GM21723 (cell line): Measurements from ENCODE around the gene MEF2B.
A peak's percentile ranks its signal among the peaks of the same experiment; 100 is the strongest.

Source experiments
- ATAC-seq: cut with Tn5 transposase; IDR thresholded peaks from one replicate; pipeline ENCODE4 v1.9.1; 2021; ENCODE audit warnings: mild to moderate bottlenecking, moderate library complexity; ENCODE audit not compliant: unreplicated experiment

The MEF2B gene

DNA sequence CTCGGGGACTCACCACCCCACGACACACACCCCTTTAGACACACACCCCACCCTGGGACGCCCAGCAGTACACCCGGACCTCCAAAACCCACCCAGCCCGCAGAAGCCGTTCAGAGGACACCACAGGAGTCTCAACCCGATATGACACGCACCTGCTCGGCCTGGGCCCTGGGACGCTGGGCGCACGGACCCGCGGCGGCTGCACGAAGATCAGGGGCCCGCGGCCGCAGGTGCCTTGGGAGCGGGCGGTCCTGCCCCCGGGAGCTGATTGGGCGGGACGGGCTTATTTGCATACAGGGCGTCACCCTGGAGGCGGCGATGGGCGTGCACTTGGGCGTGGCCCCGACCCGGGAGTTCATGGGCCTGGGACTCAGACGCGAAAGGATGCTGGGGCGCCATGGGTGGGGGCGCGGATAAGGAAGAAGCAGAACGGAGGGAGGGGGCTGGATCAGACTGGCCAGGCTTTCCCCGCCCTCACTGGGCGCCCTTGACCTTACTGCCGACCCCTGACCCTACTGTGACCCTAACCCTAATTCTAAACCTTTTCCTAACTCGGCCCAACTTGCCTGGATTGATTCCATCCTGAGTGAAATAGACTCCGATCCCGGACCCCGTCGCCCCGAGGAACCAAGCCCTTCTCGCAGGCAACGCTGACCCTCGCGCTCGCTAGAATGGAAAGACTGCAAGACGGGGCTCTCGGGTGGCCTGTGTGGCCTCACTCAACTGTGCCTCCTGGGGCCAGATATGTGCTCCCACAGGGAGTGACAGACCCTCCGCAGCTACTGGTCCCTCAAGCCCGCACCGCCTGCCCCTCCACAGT, at the start of gene MEF2B:
Gene MEF2B, minus strand, starts transcription at position 211 of the 820 bp plus-strand sequence. CDS start 19,528 bp downstream, outside the sequence.
- peak; percentile 85 for ATAC-seq

DNA sequence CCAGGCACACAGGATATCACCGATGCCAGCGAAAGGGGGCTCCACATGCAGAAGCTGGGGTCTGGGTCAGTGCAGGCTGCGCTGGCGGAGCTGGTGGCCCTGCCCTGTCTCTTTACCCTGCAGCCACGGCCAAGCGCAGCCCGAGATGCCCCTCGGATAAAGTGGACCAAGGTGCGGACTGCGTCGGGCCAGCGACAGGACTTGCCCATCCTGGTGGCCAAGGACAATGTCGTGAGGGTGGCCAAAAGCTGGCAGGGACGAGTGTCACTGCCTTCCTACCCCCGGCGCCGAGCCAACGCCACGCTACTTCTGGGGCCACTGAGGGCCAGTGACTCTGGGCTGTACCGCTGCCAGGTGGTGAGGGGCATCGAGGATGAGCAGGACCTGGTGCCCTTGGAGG, 48.8 kb upstream of the MEF2B start:
- ATAC-seq: no peak

DNA sequence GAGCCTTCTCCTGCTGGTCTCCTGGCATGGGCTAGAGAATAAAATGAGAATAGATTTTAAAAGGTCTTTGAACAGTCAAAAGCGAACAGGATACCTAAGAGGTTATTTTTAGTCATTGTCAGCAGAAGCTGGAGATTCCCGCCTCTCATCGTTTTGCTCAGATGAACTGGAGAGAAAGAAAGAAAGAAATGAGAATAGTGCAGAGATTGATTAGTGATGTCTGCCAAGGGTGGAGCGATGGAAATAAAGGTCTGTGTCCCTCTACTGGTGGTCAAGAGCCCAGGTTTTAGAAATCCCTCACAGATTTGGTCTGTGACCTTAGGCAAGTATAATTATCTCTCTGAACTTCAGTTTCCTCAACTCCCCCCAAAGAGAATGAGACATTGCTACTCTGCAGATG, 47.0 kb upstream of the MEF2B start:
- ATAC-seq: no peak

DNA sequence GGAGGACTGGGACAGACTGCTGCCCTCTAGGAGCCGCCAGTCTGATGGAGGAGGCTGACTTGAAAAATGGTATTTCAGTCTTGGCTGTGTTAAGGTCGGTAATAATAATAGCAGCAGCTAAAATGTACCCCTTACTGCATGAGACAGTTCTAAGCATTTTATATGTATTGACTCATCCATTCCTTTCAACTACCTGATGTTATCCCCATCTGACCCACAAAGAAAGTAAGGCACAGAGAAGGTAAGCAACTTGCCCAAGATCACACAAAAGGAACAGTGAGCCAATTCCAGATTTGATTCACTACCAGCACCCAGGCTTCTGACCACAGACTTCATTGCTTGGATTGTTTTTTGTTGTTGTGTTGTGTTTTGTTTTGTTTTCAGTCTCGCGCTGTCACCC, 45.7 kb upstream of the MEF2B start:
- ATAC-seq: no peak

GRCh38 chr19:19214892-19215291, 44.8 kb upstream of the MEF2B start:
- no peak for ATAC-seq

GRCh38 chr19:19214159-19214490, 44.1 kb upstream of the MEF2B start:
- ATAC-seq: no peak

GRCh38 chr19:19213426-19214158, 43.5 kb upstream of the MEF2B start:
- ATAC-seq: no peak

DNA sequence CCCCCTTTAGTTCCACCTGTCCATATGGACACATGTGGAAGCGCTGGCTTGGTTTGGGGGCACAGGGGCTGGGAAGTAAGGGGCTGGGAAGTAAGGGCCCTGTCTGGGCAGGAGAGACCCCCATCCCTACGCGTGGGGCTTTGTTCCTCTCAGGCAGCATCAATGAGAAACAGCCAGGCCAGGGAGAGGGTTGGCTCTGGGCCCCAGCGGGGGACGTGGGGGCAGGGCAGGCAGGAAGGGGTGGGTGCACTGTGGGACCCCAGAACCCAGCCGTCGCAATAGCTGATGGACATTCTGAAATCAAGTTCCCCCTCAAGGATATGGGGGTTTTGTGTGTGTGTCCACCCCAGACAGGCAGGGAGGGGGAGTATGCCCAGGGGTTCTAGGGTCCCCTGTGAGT, 42.9 kb upstream of the MEF2B start:
- ATAC-seq: no peak

DNA sequence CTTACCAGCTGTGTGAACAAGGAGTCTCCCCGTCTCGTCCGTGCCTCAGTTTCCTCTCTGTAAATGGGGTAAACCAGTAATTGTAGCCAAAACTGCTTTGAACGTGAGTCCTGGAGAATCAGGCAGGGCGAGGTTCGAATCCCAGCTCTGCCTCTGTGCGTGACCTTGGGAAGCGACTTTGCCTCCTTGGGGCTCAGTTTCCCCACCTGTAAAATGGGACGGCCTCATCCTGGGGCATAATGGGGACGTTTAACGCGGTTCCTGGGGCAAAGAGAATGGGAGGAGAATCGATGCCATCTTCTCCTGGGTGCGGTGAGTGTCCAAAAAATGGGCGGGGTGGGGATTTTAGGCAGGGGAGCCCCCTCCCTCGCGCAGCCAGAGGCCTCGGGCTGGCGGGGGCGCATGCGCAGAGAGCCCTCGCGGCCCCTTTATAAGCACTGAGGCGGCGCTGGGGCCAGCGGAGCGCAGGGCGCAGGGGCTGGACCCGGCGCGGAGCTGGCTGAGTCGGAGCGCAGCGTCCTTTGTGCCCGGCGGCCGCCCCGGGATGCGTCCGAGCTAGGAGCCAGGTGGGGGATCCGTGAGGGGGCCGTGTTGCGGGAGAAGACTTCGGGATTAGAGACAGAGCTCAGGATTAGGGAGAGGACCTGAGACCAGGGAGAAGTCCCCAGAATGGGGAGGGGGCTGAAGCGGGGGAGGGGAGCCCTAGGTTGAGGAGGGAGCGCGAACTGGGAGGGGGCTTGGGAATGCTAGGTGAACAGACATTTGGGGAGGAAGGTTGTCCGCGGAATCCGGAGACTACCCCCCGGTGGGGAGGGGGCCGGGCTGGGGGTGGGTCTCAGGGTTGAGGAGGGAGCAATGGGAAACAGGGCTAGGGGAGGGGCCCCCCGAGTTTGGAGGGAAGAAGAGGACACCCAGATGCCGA, 41.7 kb upstream of the MEF2B start, which contains the start of gene NCAN:
Gene NCAN, plus strand, starts transcription at position 460 of the 922 bp plus-strand sequence. CDS start 4,996 bp downstream, outside the sequence.
- ATAC-seq: no peak

DNA sequence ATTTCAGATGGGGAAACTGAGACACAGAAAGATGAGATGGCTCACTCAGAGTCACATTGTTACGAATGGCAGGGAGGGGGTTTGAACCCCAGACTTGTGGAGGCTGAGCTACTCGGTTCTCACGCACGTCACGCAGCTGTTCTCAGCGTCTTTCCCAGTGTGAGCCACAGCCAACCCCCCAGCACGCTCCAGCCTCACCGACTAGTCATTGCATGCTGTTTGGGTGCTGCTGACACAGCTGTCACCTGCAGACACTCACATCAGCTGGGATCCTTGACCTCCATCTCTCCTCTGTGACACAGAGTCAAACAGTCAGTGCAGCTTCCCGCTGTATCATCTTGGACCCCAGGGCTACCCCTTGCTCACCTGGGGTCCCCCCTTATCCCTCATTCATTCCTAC, 39.3 kb upstream of the MEF2B start:
- ATAC-seq: no peak

- ATAC-seq: no peak
Observed at GRCh38 chr19:19207637-19208572, 37.8 kb upstream of the MEF2B start.

- no peak for ATAC-seq
Observed at GRCh38 chr19:19206938-19207337, 36.9 kb upstream of the MEF2B start.

- ATAC-seq: no peak
Observed at GRCh38 chr19:19205416-19206410, 35.6 kb upstream of the MEF2B start.

DNA sequence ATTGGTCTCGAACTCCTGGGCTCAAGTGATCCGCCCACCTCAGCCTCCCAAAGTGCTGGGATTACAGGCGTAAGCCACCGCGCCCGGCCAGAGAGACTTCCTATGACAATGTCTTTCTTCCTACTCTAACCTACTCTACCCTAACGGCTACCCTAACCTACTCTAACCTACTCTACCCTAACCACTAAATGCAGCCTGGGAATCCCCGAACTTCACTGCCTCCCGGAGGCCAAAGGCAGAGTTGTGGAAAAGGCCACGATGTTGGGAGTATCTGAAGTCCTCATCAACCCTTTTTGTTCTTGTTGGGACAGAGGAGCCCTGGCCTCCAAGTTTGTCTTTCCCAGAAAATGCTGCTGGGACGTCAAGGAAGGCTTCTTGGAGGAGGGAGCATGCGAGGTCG, 34.1 kb upstream of the MEF2B start:
- ATAC-seq: no peak

DNA sequence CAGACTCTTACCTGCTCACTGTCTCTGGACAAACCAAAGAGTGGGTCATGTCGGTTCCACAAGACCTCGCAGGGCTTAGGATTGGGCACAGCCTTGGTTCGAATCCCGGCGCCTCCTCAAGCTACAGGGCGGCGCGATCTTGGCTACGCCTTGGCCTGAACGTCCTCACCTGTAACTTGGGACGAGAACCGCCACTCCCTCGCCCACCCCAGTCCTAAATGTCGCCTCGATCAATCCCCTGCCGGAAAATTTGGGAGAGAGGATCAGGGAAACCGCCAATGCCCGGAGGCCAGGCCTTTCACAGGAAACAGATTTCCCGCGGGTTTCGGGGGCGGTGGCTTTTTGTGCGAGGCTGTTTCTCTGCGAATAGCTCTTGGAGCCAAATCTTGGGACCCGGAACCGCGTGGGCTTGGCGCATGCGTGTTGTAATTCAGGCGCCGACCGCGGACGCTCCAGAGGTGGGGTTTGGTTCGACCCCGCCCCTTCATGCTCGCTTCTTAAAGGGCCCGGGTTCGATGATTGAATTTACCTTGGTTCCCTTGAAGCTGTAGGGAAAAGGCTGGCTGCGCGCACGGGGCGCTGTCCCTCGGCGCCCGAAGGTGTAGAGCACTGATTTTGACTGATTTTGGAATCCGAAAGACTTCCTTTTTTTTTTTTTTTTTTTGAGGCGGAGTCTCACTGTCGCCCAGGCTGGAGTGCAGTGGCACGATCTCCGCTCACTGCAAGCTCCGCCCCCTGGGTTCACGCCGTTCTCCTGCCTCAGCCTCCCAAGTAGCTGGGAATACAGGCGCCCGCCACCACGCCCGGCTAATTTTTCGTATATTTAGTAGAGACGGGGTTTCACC, 33.2 kb upstream of the MEF2B start, which contains the start of gene NR2C2AP:
Gene NR2C2AP, minus strand, starts transcription at position 403 of the 845 bp plus-strand sequence. Its CDS starts 354 bp downstream, at position 49.
- peak; percentile 59 for ATAC-seq

- peak; percentile 22 for ATAC-seq
Observed at GRCh38 chr19:19202707-19203011, 32.6 kb upstream of the MEF2B start.

DNA sequence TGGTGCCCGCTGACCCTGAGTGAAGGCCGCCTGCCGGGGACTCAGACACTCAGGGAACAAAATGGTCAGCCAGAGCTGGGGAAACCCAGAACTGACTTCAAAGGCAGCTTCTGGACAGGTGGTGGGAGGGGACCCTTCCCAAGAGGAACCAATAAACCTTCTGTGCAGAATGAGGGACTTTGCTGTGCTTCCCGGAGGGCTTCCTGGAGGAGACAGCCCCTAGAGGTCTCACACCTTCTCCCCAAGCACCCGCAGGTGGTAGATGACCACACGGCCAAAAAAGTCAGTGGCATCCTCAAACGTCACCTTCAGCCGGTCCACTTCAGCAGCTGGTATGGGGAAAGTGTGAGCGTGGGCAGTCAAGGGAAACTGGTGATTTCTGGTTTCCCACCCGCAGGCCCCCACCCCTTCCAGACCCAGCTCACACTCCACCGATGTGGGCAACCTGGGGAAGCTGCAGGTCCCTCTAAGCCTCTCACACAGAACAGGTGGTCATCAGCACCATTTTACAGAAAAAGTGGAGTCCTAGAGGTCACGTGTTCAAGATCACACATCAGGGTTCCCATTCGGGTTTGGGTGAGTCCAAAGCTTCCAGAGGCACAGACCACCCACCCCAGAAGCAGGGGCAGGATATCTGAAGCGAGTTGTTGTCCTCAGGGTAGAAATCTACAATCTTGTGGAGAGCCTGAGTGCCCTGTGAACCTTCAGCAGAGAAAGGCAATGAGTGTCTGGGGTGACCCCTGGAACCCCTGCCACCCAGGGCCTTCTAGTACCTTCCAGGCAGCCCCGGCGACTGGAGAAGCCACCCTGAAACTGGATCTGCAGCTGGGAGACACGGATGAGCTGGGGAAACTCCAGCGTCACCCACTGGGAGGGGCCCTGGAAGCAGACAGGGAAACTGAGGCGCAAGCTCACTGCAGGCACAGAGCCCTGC, 31.9 kb upstream of the MEF2B start:
- ATAC-seq: no peak
